ENCODE measurements around the gene ZNF467. TPM values are rescaled to one million over a fixed set of nuclear protein-coding genes. Genes with fewer than 3 reads are reported as not detected.

ZNF467 gene
- total and polyA plus RNA-seq, 2 of the 8 experiments (the other 6 are each of a cell fraction or from before 2014, with no cell fraction given), result 0.50 to 0.51 TPM

GRCh38 chr7:149724661-149725425, 48.5 kb downstream of the ZNF467 start:
- H2BK120ac ChIP-seq (replicated peaks; ENCODE audit: low read depth, low read length), result no peak overlapping the region
- peaks cover 3 to 21% (median 13%) of the 10 kb centered on the region in 4 experiments; a peak in 6 of 8 replicates for H3K36me3 ChIP-seq (ENCODE audit: control insufficient read depth in 2 of 4, insufficient read depth in 4 of 4, low read length in 3 of 4)
- ChIA-PET POLR2A (ENCODE audit: partially characterized antibody) (no interaction called here), CTCF (ENCODE audit: partially characterized antibody) (interaction anchor here (0.9 to 4.9 kb wide), 5 partner anchors 16 to 629 kb away, joined by 3 to 26 read pairs (median 7); no protein-coding TSS in a partner anchor)
- no peak overlapping the region for H3K56ac ChIP-seq (replicated peaks; ENCODE audit: insufficient read length, low read depth, low read length)
- no peak overlapping the region for H2BK15ac ChIP-seq (ENCODE audit: low read length)
- H2AK5ac ChIP-seq (ENCODE audit: low read depth, low read length), result no peak overlapping the region
- H3K23me2 ChIP-seq (ENCODE audit: low read depth, low read length), result no peaks in the 10 kb centered on the region
- no peak for DNase-seq (ENCODE audit: low read depth in 1 of 2, low spot score in 2 of 2)
- no peak overlapping the region for H2AFZ ChIP-seq (ENCODE audit: low read length)
- H2BK12ac ChIP-seq (ENCODE audit: low read depth, low read length), result no peak overlapping the region
- H3K23ac ChIP-seq (ENCODE audit: insufficient read length), result no peak overlapping the region
- no peaks in the 10 kb centered on the region for H3K79me1 ChIP-seq (ENCODE audit: low read depth, low read length)
- peaks cover 0 to 9% of the 10 kb centered on the region in 2 experiments for H4K20me1 ChIP-seq (replicated peaks in 1 of 2; ENCODE audit: control insufficient read depth in 1 of 2, insufficient read depth in 2 of 2, low read length in 2 of 2)
- no peak overlapping the region for H3K27ac ChIP-seq (ENCODE audit: low read depth, low read length)
- no peaks in the 10 kb centered on the region for H3K79me2 ChIP-seq (ENCODE audit: control insufficient read depth in 1 of 2, insufficient read depth in 2 of 2, low read length in 2 of 2)
- no peak overlapping the region for H3K18ac ChIP-seq (ENCODE audit: extremely low read depth, low read length)
- H3K9ac ChIP-seq (replicated peaks in 1 of 4; ENCODE audit: extremely low read depth in 1 of 4, low read depth in 3 of 4, low read length in 3 of 4), result no peak overlapping the region
- no peak overlapping the region for H2BK5ac ChIP-seq (ENCODE audit: low read depth, low read length)
- no peak for TF ChIP-seq SIRT6 (IDR thresholded peaks at IDR 0.05; ENCODE audit: low read length)
- TF ChIP-seq TCF12 (IDR thresholded peaks at IDR 0.05; ENCODE audit: low read depth, low read length), result no peak
- no peak for TF ChIP-seq KDM1A (IDR thresholded peaks at IDR 0.05; ENCODE audit: borderline replicate concordance, low read length)
- no peak for TF ChIP-seq RFX5 (IDR thresholded peaks at IDR 0.05; ENCODE audit: borderline replicate concordance, low read depth, low read length)
- no peak overlapping the region for H3K14ac ChIP-seq (ENCODE audit: insufficient read length)
- no peaks in the 10 kb centered on the region for H3K27me3 ChIP-seq (replicated peaks in 1 of 4; ENCODE audit: control insufficient read depth in 3 of 4, extremely low read depth in 1 of 4, insufficient read depth in 3 of 4, low read length in 3 of 4)
- H3K4me1 ChIP-seq (replicated peaks in 1 of 4; ENCODE audit: control insufficient read depth in 3 of 4, insufficient read depth in 4 of 4, low read length in 3 of 4), result no peaks in the 10 kb centered on the region
- no peak overlapping the region for H3K4ac ChIP-seq (replicated peaks; ENCODE audit: insufficient read length, low read depth, low read length)
- H4K8ac ChIP-seq (ENCODE audit: extremely low read depth, insufficient read depth, low read length), result no peak overlapping the region
- no peak for FAIRE-seq
- WGBS, 2 experiments (ENCODE audit: extremely low coverage in 1 of 2, insufficient coverage in 1 of 2, insufficient read length in 1 of 2, insufficient replicate concordance in 2 of 2, low coverage in 1 of 2, low lambda C conversion rate in 2 of 2, missing lambda C conversion rate in 1 of 2), result 95% methylated on average over 12 of the region's 12 CpGs; no CpG with 5 or more reads in 1 of the 2 experiments
- H4K91ac ChIP-seq (replicated peaks; ENCODE audit: insufficient read length, low read length), result no peak overlapping the region
- no peaks in the 10 kb centered on the region for H3K9me3 ChIP-seq (ENCODE audit: insufficient read depth in 2 of 2, low read depth in 1 of 2, low read length in 1 of 2)
- H2BK20ac ChIP-seq (ENCODE audit: low read length), result no peak overlapping the region
- H4K5ac ChIP-seq (ENCODE audit: insufficient read length, low read depth, low read length), result no peak overlapping the region
- H3K4me2 ChIP-seq (ENCODE audit: insufficient read depth in 1 of 2, low read depth in 2 of 2, low read length in 2 of 2), result no peak overlapping the region
- H3K4me3 ChIP-seq (ENCODE audit: extremely low read depth in 1 of 4, insufficient read depth in 2 of 4, low read depth in 3 of 4, low read length in 4 of 4), result no peak overlapping the region

Measured in H1 (cell line).